ENCODE measurements around the gene MUC4.

MUC4 gene, protein sequence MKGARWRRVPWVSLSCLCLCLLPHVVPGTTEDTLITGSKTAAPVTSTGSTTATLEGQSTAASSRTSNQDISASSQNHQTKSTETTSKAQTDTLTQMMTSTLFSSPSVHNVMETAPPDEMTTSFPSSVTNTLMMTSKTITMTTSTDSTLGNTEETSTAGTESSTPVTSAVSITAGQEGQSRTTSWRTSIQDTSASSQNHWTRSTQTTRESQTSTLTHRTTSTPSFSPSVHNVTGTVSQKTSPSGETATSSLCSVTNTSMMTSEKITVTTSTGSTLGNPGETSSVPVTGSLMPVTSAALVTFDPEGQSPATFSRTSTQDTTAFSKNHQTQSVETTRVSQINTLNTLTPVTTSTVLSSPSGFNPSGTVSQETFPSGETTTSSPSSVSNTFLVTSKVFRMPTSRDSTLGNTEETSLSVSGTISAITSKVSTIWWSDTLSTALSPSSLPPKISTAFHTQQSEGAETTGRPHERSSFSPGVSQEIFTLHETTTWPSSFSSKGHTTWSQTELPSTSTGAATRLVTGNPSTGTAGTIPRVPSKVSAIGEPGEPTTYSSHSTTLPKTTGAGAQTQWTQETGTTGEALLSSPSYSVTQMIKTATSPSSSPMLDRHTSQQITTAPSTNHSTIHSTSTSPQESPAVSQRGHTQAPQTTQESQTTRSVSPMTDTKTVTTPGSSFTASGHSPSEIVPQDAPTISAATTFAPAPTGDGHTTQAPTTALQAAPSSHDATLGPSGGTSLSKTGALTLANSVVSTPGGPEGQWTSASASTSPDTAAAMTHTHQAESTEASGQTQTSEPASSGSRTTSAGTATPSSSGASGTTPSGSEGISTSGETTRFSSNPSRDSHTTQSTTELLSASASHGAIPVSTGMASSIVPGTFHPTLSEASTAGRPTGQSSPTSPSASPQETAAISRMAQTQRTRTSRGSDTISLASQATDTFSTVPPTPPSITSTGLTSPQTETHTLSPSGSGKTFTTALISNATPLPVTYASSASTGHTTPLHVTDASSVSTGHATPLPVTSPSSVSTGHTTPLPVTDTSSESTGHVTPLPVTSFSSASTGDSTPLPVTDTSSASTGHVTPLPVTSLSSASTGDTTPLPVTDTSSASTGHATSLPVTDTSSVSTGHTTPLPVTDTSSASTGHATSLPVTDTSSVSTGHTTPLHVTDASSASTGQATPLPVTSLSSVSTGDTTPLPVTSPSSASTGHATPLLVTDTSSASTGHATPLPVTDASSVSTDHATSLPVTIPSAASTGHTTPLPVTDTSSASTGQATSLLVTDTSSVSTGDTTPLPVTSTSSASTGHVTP (N-terminal part only)

DNA sequence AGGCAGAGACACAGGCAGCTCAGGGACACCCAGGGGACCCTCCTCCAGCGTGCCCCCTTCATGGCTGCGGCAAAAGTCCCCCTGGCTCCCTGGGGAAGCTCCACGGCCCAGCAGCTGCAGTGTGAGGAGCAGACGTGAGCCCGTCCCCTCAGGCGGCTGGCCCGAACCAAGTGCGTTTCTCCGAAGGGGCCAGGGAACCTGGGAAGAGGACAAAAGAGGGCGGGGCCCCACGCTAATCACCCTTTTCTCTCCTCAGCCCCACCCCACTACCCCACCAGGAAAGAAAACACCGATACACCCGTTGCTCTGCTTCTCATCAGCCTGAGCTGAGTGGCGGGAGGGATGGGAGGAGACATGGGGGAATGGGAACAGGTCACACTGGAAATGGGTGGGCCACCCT lies at the start of gene MUC4:
MUC4 (minus strand) TSS at position 174 of the 400 bp plus-strand sequence; CDS start at position 62, 112 bp downstream.
- no peak for DNase-seq

DNA sequence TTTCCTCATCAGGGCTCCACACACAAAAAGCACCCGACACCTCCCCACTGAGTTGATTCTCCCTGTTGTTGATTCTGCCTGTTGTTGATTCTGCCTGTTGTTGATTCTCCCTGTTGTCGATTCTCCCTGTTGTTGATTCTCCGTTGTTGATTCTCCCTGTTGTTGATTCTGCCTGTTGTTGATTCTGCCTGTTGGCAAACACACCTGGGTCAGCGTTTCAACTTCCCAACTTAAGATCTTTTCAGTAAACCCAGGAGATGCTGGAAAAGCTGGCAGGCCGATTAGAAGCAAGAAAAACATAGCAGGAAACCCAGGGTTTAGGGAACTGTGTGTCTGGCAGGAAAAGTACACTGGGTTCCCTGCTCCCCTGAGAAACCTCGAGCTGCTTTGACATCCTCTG lies 48.7 kb upstream of the MUC4 start:
- DNase-seq = no peak

DNA sequence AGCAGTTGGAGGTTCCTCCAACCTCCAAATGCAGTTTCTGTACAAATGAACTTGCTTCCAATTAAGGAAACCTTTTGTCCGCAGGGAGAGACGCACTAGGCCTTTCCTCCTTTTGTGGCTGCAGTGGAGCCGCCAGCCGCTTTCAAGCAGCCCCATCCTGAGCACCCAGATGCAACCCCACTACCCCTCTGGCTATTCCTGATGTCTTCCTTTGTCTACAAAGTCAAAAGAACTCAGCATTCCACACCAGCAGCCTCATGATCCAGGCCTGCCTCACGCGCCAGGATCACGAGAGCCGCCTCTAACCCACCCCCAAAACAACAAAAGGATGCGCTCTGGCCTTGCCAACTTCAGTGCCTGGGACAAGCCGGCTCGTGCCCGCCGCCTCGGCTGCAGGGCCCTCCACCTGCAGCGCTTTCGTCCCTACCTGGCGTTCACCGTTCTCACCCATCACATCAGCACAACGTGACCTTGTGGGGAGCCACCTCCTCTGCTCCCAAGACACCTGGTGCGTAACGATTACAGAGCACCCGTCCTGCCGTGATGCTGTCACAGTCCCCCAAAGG lies 48.2 kb upstream of the MUC4 start:
- peak; percentile 20 for DNase-seq

DNA sequence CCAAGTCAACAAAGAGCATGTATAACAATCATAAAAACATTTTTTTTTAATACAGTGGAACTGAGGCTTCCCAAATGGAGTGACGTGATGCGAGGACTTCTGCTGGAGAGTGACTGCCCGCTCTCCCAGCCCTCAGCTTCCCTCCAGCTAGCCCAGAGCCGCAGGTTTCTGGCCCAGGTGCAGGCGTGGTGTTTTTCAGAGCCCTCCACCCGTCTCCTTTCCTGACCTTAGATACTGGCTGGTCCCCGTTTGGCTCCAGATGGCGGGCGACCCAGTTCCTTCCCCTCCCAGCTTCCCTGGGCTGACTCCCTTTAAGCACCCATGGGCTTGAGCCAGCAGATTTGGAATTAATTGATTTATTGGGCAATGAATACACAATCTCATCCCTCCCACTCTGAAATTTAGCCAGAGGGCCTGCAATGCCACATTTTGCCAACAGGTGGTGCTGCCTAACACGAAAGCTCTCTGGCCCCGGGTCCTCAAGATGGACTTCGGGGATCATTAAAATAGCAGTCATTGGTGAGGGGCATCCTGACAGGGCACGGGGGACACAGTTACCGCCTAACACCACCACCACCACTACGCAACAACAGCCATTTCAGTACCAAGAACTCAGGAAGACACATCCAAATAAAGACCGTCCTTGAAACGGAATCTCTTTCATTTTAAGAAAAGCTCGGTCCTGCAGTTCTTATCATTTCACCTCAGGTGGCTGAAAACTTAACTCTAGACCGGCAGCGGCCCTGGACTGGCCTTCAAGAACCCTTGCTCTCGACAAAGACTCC lies 47.5 kb upstream of the MUC4 start:
- DNase-seq = peak; percentile 69

DNA sequence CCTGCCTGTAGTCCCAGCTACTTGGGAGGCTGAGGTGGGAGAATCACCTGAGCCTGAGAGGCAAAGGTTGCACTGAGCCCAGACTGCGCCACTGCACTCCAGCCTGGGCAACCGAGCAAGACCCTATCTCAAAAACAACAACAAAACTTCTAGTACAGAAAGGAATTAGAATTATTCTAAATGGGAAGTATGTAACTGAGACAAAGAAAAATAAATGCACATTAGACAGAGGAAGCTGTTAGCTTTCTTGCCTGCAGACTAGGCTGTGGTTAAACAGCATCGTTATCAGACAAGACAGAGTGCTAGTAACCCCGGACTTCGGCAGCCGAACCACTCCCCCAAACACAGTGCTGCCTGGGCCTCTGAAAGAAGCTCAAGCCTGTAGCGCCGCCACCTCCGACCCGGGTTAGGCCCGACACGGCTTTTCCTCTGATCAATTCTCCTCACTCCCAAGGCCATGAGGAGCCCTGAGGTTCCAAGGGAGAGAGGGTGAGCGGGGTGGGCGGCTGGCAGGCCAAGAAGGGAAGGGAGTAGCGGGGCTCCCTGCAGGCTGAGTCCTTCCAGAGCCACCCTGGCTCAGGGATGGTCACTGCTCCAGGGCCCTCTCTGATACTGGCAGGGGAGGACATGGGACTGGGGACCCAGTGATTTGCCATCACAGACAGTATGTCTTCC lies 44.8 kb upstream of the MUC4 start:
- DNase-seq = no peak

DNA sequence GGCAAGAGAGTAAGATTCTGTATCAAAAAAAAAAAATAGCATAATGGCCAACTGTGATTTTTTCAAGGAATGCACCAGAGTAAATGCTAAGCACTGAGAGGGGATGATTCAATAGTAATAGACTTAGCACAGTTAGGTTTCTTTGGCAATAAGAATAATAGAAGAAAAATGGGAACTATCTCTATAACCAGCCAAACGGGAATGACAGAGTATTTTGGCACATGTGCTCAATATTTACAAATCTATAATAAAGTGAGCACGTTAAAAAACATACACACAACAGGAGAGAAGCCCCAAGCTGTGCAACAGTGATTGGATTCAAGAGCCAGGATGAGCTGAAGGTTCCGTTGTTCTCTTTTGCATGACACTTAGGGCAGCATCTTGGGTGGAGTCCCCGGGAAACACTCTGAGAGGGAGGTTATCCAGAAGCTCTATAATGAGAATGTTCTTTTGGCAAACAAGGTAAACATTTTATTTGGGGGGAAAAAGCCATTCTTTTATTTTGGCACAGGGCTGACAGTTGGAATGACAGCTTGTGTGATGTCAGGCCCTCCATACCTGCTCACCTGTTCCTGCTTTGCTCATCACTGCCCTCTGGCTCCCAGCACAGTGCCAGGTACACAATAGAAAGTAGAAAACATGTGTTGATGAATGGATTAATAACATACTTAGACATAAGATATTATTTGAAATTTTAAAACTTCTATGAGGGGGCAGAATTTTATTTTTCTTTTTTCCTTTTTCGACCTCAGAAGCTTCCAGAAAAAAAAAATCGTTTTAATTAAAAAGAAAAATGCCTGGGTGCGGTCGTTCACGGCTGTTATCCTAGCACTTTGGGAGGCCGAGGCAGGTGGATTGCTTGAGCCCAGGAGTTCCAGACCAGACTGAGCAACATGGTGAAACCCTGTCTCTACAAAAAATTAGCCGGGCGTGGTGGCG lies 44.0 kb upstream of the MUC4 start:
- peak; percentile 3 for DNase-seq

DNA sequence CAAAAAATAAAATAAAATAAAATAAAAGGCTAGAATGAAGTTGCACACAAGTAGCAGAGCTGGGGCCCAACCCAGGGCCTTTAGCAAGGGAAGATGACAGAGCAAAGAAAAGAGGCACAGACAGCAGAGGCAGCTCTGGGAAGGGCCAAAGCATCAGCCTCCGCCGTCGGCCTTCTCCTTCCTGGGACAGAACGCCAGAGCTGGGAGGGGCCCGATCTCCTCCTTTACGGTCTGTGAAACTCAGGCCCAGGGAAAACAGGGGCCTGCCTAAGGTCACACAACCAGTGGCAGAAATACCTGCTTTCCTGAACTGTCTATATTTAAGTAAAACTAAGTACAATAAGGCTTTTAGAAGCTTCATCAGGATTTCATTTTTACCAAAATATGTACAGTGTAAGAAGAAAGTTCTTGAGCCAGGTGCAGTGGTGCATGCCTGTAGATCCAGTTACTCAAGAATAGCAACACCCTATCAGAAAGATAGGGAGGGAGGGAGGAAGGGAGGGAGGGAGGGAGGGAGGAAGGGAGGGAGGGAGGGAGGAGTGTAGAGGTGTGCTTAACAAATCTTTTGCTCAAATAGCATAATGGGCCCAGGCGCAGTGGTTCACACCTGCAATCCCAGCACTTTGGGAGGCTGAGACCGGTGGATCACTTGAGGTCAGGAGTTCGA lies 43.0 kb upstream of the MUC4 start:
- DNase-seq = no peak

DNA sequence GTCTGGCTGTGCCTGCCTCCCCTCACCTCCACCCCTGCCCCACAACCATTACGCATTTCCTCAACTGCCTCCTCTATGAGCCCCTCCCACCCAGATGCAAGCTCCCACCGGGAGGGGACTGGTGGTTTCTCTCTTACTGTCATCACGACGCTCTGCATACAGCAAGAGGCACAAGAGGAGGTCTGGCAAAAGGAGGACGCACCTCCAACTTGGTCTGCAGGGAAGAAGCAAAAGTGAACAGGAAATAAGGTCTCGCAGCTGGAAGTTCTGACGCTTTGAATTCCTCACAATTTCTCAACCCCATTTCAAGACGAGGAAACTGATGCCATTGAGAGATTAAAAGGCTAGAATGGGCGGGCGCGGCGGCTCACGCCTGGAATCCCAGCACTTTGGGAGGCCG lies 42.3 kb upstream of the MUC4 start:
- no peak for DNase-seq

DNA sequence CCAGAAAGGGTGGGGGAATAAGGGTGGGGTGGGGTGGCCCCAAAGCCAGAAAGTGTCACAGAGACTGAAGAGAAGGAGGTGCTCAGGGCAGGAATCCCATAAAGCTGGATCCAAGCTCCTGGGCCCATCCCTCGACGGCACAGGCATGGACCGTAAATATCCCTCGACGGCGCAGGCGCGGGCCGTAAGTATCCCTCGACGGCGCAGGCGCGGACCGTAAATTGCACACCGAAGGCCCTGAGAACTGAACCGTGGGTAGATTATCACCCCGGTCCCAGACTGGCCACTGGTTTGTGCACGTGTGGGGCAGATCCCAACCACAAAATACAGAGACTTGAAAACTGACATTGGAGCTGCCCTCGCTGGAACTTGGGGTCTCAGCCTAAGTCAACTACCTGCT lies 41.3 kb upstream of the MUC4 start:
- no peak for DNase-seq

DNA sequence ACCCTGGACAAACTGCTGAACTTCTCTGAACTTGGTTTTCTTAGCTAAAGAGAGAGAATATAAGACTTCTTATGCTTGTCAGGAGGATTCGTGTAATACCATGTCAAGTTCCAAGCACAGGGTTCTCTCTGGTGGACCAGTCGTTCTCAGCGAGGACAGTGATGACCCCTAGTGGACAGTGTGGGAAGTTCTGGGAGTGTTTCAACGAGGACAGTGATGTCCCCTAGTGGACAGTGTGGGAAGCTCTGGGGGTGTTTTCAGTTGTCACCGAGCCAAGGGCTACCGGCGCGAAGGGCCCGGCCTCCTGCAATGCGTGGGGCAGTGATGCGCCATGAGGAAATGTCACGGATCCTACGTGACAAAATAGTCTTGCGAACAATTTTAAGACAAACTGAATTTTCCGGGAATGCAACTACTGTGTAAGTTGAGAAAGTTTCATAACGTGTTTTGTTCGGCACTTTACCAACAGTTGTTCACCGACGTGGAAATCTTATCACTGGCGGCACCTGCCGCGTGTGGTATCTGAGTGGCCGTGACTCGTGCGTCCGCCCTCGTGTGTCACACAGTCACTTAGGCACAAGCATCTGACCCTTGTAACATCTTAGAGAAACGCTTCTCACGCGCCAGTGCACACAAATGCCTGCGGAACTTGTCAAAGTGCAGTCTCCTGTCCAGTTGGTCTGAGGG lies 39.3 kb upstream of the MUC4 start:
- peak; percentile 92 for DNase-seq

DNA sequence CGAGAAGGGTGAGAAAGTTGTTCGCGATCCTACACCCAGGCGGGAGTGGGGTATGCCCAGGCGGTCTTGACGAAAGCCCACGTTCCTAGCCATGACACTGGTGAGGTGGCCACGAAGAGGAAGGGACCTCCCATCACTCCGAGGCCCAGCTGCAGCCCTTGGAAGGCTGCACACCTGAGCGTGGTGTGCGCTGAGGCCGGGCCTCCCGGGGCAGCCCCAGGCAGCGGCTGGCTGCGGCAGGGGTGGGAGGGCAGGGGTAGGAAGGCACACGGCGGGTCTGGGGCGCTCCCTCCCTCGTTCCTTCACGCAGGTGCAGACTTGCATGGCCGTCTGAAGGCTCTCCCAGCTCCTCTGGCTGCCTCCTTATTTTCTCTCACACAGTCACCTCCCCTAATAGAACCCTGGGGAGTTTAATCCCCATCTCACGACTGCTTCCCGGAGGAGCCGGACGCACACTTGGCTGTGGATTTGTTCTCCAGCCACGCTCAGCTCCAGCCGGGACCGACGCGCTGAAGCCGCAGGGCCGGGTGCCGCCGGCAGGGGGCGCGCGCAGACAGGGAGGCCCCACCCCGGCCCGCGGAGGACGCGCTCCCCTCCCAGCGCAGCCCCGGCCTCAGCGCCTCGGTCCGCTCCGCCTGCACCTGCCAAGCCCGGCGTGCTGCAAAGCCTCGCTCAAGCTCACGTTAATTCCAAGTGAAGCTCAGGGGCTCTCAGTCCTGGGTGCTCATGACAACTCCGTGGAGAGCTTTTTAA lies 37.8 kb upstream of the MUC4 start:
- no peak for DNase-seq

DNA sequence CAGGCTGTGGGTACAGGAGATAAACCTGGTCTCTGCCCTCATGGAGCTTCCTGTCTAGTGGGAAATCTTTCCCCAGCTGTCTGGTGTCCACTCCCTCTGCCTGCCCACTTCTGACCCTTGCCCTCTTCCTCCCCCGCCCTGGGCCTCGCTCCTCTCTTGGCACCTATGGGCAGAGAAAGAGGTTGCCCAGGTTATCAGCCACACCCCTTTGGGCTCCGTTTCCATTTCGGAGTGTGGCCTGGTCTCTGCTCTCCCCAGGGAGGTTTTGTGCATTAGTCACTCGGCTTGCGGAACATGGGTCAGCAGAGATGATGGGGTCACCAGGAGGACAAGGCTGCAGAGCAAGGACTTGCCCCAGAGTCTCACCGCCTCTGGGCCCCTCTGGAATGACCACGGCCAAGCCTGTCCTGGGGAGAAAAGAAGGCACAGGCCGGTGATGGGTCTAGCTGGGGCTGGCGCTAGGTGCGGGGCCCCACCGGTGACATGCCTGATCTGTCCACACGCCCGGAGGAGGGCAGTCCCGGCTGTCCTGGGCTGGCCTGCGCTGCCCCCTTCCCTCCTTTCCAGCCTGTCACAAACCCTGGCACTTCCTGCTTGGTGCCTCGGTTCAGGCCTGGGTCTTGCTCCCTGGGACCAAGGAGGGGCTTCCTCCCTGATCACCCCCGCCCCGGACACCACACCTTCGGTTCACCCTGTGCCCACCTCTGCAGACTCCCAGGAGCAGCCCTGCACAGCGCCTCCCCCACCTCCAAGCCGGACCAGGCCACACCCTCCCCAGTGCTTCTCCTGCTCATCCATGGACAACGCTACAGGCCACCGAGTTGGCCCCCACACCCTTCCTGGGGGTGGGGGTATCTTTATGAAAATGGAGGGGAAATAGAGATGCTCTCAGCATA lies 35.6 kb upstream of the MUC4 start:
- DNase-seq = no peak

DNA sequence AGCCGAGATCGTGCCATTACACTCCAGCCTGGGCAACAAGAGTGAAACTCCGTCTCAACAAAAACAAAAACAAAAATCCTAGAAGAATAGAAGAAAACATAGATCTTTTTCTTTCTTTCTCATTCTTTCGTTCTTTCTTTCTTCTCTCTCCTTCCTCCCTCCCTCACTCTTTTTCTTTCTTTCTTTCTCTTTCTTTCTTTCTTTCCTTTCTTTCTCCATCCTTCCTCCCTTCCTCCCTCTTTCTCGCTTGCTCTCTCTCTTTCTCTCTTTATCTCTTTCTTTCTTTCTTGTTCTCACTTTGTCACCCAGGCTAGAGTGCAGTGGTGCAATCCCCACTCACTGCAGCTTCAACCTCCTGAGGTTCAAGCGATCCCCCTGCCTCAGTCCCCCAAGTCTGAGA lies 33.8 kb upstream of the MUC4 start:
- no peak for DNase-seq

DNA sequence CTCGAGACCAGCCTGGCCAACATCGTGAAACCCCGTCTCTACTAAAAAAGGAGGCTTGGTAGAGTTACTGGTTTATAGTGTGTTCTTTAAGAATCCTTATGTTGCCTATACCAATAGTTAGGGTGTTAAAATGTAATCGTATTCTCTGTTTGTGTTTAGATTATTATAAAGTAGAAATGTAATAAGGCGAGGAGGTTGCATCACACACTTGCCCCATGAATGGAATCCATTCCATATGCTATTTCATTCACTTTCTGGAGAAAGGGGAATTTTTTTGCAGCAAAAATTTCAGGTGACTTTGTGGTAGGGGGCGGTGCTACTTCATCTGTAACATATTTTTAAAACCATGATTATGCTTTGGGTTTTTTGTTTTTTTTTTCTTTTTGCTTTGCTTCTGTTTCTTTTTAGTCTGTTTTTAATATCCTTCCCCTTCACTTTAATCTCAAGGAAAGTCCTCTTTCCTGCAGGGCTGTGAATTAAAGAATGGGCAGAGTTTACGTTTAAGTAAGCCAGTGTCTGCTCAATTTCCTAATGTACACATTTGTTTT lies 33.0 kb upstream of the MUC4 start:
- no peak for DNase-seq

DNA sequence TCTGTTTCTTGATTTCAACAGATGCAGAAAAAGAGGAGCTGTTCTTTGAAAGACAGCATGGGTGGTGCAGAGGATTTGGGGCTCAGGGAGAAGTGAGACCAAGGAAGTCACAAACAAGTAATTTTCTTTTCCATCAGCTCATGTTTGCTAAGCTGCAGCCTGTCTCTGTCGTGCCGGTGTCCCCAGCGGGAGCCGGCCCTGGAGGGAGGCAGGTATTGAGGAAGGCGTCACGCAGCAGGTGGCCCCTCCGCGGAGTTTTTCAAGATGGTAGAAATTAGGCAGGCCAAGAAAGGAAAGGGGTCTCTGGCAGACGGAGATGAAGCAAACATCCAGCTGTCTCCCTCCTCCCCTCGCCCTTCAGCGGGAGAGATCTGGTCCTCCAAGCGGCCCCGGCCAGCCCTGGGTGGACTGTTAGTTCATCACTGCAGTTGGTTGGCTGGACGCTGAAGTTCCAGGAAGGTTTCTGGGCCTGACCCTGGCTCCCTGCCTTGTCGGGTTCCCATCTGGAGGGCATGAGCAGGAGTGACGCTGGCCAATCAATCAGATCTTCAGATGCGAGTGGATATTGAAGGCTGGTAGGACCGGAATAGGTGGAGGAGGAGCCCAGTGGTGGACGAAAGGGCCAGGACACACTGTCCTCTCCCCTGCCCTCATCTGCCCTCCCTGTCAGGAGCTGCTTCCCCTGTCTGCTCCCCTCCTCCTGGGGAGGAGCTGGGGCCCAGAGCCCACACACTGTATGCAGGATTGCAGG lies 27.7 kb upstream of the MUC4 start:
- no peak for DNase-seq

DNA sequence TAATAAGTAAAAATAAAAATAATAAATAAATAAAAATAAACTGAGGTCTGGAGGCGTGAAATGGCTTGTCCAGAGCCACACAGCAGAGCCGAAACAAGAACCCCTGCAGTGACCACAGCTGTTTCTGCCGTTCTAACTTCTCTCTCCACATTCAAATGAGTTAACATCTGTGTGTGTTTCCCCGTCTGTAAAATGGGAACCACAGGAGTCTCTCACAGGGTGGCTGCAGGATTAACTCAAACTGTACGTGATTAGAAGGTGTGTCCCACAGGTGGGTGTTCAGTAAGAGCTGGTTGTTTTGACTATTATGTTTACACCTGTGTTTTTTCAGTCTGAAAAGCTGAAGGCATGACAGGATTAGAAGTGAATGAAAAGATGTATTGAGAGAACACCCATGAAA lies 27.0 kb upstream of the MUC4 start:
- no peak for DNase-seq

All from NCI-H1105 treated with DMSO at 0.1 percent for 48 hours (cell line).